HG02623 (cell line): Measurements from ENCODE around the gene VAV2.

Experiments
- ATAC-seq: cut with Tn5 transposase; IDR thresholded peaks from one replicate; pipeline ENCODE4 v1.9.1; 2021; ENCODE audit warnings: moderate library complexity; ENCODE audit not compliant: unreplicated experiment

VAV2 gene, protein sequence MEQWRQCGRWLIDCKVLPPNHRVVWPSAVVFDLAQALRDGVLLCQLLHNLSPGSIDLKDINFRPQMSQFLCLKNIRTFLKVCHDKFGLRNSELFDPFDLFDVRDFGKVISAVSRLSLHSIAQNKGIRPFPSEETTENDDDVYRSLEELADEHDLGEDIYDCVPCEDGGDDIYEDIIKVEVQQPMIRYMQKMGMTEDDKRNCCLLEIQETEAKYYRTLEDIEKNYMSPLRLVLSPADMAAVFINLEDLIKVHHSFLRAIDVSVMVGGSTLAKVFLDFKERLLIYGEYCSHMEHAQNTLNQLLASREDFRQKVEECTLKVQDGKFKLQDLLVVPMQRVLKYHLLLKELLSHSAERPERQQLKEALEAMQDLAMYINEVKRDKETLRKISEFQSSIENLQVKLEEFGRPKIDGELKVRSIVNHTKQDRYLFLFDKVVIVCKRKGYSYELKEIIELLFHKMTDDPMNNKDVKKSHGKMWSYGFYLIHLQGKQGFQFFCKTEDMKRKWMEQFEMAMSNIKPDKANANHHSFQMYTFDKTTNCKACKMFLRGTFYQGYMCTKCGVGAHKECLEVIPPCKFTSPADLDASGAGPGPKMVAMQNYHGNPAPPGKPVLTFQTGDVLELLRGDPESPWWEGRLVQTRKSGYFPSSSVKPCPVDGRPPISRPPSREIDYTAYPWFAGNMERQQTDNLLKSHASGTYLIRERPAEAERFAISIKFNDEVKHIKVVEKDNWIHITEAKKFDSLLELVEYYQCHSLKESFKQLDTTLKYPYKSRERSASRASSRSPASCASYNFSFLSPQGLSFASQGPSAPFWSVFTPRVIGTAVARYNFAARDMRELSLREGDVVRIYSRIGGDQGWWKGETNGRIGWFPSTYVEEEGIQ

DNA sequence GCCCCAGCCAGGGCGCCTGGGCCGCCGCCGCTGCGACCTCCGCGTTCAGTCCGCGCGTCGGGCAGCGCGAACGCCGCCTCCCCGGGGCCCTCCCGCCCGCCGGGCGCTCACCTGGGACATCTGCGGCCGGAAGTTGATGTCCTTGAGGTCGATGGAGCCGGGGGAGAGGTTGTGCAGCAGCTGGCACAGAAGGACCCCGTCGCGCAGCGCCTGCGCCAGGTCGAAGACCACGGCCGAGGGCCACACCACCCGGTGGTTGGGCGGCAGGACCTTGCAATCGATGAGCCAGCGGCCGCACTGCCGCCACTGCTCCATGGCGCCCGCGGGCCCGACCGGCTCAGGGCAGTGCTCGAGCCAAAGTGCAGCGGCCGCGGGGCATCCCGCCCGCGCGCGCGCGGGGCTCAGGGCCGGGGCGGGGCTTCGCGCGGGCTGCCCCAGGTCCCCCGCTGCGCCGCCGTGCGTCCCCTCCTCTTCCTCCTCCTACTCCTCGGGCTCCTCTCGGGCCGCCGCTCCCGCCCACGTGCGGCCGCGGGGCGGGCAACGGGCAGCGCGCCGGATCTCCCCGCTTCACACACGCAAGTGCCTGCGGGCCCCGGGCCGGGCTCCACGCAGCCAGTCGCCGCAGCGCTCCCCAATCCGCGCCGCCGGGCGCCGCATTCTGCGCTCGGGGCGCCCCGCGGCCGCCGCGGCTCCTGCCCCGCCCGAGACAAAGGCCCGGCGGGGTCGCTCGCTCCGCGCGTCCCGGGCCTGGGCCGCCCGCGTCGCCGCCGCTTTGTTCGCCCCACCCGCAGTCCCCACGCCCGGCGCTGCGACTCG lies at the start of gene VAV2:
VAV2 (minus strand) TSS at position 361 of the 816 bp plus-strand sequence; CDS start at position 315, 46 bp downstream.
- ATAC-seq = peak; percentile 42

DNA sequence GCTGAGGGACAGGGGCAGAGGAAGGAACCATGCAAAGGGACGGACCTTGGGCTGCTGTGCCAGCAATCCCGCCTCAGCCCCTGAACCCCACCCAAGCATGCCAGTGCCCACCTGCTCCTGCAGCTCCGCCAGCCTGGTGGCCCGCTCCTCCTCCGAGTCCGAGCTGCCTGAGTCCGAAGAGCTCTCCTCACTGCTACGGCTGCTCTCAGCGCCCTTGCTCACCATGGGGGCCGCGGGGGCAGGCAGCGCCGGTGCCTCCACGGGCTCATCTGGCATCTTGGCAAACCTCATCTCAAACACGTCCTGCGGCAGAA lies 49.5 kb upstream of the VAV2 start:
- no peak for ATAC-seq

DNA sequence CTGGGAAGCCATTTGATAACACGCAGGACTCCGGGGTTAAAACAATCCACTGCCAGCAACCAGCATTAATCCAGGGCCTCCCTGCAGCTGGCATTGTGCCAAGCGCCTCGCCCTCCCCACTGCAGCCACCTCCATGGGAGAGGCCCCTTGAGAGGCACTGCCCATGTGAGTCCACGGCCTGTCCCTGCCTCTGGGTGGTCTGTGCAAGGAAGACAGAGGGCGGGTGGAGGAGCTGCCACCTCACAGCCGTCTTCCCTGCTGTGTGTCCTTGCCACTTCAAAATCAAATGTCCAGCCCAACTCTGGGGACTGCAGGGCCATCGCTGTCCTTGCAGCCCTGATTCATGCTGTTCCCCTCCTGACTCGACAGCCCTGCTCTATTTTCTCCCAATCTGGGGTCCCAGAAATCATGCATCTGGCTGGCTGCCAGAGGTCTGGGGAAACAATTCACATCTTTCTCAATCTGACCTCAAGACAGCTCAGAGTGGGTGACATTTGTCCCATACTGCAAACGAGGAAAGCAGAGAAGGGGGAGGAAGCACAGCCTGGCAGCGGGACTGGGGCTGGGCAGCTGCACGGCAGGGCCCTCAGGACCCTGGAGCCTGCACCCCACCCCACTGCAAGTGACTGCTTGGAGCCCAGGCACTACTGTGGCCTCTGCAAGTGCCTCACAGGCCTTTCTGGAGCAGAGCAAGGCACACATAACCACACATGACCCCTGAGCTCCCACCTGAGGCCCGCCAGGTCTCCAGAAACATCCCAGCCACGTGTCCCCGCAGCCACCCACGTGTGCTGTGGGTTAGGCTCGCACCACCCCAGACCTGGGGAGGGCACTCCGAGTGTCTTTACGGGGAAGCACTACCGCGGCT lies 48.9 kb upstream of the VAV2 start:
- ATAC-seq = no peak

DNA sequence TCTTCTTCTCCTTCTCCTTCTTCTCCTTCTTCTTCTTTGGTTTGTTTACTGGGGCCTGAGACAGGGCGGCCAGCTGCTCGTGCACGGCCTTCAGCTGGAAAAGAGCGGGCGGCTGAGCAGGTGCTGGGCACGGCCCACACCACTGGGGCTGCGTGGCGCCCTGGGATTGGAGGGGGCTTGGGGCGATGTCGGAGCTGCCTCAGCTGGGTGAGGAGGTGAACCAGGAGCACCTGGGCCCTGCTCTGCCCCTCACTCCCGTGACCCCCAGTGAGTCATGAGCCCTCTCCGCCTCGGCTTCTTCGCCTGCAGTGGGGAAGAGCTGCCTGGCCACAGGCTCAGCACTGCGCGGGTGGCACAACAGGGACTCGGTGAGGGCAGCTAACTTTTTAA lies 48.0 kb upstream of the VAV2 start:
- ATAC-seq = no peak

DNA sequence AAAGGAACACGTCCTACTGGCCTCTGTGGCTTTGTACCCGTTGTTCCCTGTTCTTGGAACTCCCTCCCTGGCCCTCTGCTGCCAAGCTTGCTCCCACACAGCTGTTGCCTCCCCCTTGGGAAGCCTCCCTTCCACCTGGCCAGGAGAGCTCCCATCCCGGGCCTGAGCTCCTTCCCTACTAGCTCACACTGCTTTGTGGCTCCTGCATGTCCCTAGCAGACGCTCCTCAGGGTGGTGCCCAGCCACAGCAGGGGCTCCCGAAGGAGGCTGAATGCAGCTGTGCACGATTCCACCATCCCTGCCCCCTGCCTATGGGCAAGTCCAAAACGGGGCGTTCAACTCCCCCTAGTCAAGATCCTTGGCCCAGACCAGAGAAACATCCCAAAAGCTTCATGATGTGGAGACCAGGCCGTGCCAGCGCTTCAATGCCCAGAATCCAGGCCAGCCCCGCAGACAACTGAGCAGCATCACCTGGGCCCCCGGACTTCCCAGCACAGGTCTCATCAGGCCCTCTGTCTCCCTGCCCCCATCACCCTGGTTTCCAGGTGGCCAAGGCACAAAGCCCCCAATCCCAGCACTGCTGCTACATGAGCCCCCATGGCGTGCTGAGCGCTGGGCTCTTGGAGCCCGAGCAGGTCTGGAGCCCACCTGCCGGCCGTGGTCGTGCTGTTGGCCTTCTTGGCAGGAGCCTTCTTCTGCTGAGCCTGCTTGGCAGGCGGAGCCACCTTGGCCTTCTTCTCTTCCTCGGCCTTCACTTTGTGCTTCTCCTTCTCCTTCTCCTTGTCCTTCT lies 47.5 kb upstream of the VAV2 start:
- ATAC-seq = no peak

DNA sequence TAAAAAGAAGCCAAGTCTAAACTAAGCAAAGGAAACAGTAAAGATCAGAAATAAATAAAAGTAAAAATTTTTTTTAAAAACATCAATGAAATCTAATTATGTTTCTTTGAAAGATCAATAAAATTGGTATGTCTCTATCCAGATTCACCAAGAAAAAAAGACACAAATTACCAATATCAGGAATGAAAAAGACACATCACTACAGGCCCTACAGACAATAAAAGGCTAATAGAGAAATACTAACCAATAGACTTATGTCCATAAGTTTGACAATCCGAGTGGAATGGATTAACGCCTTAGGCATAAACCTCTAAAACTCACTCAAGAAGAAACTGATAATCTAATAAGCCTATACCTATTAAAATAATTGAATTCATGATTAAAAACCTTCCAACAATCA lies 45.5 kb upstream of the VAV2 start:
- ATAC-seq = no peak

DNA sequence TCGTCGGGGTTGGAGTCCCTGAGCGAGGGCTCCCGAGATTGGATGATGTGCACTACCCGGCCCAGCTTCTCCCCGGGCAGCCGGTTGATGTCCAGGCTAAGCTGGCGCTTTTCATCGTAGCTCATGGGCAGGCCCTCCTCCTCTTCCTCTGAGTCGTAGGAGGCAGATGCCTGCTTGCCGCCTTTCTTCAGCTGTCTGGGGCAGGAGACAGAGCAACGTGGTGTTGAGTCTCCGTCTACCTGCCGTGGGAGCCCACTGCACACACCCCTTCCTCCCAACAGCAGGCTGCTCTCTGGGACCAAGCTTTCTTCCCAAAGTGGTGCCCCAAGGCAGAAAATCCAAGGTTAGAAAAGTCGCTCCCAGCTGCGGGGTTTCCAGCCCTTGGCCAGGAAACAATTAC lies 44.0 kb upstream of the VAV2 start:
- no peak for ATAC-seq

DNA sequence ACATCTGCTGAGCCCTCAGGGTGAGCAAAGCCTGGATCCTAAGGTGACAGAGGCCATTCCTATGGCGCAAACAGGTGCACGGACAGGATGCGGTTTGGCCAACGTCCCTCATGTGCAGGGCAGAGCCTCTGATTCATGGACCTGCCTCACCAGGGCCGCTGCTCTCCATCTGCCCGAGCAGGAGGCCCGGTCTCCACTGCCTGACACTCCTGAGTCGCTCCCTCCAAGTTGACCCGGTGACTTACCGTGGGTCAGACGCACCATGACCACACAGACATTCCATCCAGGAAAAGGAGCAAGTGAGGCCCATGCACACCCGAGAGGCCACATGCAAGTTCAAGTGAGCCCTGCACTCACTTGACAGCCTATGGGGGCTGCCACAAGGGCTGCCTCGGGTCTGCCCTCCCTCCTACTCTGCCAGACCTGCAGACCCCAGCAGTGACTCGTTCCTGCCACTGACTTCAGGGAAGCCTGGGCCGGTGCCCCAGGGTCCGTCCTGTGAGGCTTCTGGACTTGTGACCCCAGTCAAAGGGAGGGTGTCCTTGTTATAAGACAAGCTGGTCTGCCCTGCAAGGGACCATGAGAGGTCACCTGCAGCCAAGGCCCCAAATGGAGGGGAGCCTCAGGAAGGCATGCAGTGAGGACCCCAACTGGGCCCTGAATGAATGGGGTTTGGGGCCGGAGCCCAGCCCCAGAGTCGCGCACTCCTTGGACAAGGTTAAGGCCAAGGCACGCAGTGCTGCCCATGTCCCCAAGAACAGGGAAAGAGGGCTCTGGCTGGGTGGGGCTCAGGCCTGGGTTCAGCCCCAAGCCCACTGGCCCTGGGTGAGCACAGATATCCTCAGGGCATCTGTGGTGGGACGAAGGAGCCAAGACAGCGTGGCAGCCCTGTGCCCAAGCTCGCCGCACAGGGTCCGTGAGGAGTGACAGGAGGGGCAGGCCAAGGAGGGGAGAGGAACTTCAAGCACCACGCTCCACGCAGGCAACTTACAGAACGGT lies 43.2 kb upstream of the VAV2 start:
- ATAC-seq = no peak

DNA sequence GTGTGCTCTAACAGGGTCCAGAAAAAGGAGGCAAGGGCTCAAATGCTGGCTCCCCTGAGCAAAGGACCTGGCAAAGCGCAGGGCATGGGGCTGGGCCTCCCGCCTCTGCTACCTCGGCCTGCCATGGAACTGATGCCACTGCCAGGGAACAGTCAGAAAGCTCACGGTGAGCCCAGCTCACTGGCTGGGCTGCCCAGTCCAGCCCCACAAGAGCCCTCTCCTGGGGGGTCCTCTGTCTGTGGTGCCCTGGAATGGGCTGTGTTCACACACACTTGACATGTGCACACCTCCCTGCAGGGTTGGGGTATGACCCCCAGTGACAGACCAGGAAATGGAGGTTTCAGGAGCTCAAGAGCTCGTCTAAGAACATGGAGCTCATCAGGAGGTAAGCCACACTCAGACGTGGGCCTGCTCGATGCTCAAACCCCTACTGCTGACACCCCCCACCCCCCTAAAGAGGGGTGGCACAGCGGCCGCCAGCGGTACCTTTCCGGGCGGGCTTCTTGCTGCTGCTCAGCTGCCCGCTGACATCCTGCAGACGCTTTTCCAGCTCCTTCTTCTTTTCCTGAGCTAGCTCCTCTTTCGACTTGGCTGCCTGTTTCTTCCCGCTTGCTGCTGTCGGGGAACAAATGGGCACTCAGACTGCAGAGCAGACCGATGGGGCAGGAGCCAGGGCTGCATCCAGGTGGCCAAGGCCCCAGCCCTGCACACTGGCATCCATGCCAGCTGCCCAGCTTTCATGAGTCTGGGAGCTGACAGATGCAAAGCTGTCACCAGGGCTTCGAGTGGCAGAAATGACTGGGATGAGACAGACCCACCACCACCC lies 42.3 kb upstream of the VAV2 start:
- ATAC-seq = no peak

DNA sequence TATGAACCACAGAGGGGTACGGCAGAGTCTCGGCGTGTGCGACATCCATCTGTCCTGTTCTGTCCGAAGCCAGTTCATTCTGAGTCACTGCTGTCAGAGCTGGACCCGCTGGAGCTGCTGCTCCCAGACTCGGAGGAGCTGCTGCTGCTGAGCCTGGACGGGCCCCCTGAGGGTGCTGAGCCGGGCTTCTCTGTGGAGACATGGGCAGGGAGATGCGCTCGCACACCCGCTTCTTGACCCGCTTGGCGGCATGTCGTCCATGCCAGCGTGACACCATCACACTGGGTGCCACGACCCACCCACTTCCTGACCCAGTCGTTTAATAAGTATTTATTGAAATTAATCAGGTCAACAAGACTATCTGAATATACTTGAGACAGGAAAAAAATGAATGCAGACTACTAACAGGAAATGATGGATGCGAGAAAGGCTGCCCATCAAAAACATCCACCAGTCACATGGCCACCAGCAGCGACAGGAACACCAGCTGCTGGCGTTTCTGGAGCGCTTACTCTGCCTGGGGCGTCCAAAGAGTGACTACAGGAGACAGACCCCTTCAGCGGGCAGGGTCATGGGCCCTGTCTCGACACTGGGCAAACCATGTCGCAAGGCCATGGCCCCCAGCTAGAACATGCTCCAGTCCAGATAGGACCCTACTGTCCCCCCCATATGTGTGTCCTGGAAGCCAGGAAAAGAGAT lies 41.5 kb upstream of the VAV2 start:
- ATAC-seq = no peak

DNA sequence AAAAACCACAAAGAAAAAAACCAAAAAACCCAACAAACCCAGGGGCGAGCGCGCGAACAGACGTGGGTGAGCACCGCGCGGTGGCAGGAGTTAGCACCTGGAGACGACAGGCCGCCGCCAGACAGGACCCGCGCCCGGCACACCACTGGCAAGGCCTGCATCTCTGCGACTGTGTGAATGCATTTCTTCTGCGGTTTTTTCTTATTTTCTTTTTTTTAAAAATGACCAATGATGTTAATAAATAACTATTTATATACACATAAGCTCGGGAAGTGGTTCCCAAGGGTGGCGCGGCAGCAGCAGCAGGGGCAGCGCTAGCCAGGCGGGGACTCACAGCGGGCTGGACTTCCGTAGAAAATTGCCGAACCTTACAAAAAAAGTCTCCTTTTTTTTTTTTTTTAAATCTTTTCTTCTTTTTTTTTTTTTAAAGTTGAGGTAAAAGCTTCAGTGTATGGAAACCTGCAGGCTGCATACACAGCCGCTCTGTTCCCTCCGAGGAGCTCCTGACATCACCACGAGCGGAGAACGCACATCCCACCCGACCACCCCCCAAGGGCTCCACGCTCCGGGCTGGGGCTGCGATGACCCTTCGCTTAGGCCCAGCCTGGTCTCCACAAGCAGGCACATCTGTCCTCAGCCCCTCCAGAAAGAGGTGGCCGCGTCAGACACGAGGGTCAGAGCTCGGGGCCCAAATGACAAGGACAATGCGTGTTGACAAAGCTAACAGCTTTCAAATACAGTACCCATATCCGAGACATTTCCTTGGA lies 40.5 kb upstream of the VAV2 start:
- no peak for ATAC-seq

DNA sequence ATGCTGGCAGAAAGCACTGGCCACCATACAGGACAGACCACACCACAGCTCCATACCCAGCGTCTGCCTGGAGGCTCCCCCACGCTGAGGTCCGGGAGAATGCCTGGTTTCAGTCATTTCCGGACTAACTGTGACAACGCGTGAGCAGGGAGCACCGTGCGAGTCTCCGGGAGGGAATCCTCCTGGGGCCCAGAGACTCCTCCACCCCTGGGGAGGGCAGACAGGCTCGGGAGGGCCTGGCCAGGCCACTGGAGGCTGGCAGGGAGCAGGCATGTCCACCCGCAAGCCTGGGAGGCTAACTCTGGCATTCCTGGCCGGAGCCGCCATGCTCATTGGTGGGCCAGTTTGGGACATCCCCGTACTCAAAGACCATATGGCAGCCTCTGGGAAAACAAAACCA lies 39.7 kb upstream of the VAV2 start:
- no peak for ATAC-seq

DNA sequence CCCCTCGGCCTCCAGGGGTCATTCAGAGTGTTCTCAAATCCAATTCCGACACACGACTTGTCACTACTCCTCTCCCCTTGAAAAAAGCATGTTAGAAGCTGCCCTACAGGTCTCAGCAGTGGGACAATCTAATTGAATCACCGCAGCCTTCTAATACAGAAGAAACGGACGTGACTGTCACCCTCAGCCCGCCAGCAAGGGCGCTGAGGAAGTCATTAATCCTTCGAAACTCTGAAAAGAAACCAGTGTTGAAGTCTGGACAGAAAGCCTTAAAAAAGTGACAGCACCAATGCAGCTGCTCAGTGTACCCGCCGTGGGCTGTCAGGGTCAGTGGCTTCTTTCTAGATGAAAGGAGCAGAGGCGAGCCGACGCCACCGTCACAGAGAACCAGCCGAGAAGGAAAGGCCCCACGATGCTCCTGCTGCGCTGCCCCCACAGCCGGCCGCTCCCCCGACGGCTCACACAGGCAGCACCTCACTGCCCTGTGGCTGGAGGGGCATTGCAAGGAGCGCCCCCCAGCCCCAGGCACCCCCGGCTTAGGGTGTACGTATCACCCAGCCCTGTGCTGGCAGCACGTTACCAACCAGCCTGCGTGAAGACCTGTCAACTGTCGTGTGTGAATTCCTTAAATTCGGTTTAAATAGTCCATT lies 38.8 kb upstream of the VAV2 start:
- no peak for ATAC-seq

DNA sequence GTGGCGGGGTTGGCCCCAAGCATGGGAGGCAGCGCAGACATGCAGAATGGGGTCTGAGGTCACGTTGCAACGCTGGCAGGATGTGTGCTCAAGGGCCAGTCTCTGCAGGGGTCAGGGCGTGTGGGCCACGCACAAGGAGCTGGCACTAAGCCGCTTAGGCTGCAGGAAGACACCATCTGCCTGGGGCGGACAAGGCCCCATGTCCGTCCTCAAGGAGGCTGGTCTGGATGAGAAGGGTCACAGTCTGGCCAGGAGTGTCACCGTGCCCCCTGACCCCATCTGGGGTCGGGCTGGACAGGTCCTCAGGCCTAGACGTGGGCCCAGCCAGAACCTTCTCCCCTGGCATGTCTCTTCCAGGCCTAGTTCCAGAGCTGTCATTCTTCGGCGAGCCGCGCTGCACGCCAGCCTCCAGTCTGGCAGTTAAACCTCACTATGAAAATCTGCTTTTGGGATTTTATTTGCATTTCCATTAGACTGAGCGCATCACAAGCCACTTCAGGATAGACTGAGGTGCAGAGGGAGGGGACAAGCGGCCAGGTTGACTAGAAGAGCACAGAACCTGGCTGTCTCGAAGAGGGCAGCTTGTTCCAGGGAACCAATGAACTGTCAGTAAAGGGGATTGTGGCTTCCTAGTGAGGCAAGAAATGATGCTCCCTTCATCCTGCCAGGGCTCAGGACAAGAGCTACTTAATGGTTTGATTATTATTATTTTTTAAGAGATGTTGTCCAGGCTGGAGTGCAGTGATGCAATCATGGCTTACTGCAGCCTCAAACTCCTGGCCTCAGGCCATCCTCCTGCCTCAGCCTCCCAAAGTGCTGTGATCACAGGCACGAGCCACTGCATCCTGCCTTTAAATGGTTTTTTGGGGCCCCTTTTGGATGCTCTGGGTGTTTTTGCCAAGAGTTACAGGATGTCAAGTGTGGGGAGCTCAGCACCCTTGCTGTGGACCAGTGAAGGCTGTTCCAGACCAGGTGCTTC lies 37.4 kb upstream of the VAV2 start:
- no peak for ATAC-seq
